GM12801 (cell line): ENCODE measurements around the gene TKFC.

Experiments used
- CTCF ChIP-seq: IDR thresholded peaks from one replicate; pipeline ENCODE4 v1.5.1; 2011; ENCODE audit warnings: control low read depth; ENCODE audit not compliant: insufficient read length; ENCODE audit errors: extremely low read depth

TKFC gene

DNA sequence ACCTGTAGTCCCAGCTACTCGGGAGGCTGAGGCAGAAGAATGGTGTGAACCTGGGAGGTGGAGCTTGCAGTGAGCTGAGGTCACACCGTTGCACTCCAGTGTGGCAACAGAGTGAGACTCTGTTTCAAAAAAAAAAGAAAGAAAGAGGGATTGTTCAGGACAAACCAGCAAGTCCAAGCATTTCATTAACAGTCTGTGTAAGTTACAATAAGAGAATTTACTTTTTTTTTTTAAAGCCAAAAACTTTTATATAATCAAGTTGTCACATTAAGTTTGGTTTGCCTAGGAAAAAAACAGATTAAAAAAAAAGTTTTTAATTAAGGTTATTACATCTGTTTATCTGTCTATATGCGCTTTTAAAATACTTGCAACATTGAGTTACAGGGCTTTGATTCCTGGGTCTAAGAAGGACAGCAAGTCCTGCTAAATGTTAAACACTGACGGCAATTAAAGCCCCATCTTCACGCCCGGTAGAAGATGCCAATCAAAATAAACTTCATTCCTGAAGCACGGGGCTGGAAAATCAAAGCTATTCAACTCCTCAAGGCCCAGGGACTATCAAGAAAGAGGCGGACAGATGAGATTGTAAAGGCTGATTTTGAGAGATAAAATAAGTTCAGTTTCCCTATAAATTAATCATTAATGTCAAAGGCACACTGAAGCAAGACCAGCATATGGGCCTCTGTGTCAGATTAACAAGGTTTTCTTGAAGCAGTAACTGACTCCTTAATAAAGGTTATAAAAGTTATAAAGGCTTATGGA lies 39.8 kb downstream of the TKFC start:
- no peak for TF ChIP-seq CTCF

- no peak for TF ChIP-seq CTCF
Observed at GRCh38 chr11:61375761-61376108, 42.7 kb downstream of the TKFC start.

DNA sequence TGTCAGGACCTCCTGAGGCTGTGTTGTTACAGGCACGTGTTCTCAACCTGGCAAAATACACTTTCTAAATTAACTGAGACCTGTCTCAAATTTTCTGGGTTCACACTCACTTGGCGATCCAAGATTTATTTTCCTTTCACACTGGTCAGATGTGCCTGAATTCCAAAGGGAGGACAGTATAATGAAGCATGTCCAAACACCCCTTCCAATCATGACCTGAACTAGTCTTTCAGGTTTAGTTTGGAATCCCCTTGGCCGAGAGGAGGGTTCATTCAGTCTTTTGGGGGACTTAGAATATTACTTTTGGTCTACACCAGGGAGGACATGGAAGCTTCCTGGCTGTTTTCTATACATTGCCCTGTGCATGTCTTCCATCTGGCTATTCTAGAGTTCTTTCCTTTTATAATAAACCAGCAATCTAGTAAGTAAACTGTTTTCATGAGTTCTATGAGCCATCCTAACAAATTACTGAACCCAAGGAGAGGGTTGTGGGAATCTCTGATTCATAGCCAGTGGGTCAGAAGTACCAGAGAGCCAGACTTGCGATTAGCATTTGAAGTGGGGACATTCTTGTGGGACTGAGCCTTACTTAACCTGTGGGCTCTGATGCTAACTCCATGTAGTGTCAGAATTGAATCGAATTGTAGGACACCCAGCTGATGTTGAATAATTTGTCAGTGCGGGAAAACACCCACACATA lies 44.6 kb downstream of the TKFC start:
- TF ChIP-seq CTCF: no peak

- TF ChIP-seq CTCF: no peak
Observed at GRCh38 chr11:61378713-61379313, 45.8 kb downstream of the TKFC start.

DNA sequence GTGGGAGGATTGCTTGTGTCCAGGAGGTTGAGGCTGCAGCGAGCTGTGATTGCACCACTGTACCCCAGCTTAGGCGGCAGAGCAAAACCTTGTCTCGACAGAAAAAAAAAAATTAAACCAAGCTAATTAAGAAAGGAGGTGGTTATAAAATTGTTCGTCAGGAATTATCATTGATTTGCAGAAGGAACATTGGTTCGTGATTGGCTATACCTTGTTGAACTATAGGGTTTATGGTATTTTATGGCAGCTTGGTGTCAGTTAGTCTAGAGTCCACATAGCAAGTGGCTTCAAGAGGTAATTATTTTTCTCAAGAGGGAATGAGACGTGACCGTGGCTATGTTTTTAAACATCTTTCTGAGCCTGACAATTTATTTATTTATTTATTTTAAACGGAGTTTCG lies 47.9 kb downstream of the TKFC start:
- no peak for TF ChIP-seq CTCF

- TF ChIP-seq CTCF: no peak
Observed at GRCh38 chr11:61384271-61385242, 51.5 kb downstream of the TKFC start.

- TF ChIP-seq CTCF: no peak
Observed at GRCh38 chr11:61390161-61390560, 57.1 kb downstream of the TKFC start.
